NCI-H526 (cell line): ENCODE data around the gene DDR1.
"Not testable (repeated sequence)": the region's sequence is repeated elsewhere in the genome, so short reads cannot be mapped to it uniquely, and the experiment has no call there.

Source experiments
- DNase-seq, 2 experiments: peaks; one replicate each; lab custom pipeline; 2025; lab: John Stamatoyannopoulos, UW

Gene DDR1

DNA sequence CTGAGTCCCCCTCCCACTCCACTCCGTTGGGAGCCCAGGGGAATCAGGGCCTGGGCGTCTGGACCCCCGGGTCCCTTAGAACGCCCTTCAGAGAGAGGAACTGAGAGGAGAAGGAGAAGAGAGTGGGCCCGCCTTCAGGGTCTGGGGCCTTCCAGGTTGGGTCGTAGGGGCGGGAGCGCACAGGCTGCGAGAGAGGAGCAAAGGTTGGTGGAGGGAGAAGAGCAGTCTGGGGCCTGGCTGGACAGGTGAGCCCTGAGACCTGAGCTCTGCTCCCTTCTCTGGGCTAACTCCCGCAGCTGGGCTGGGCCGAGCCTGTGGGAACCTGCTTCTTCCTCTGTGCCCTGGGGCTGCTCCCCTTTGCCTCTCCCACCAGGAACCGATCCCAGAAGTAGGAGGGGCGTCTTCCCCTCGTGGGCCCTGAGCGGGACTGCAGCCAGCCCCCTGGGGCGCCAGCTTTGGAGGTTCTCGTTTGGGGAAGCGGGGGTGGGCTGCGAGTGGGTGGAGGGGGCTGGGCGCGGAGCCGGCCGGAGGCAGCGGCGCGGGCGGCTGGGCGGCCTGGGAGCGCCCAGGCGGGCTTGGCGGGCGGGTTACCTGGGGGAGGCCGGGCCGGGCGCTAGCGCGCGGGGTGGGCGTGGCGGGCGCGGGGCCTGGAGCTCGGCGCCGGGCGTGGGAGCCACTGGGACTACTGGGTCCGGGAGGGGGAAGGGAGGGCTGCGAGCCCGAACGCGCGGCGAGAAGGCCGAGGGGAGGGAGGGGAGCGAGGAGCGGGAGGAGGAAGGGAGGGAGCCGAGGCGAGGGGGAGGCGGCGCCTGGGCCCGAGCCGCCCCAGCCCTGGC, at the start of gene DDR1:
Gene DDR1, plus strand, starts transcription at position 835 of the 836 bp plus-strand sequence. CDS start 4,211 bp downstream, outside the sequence.
- peak; percentile 62 to 88 for DNase-seq

DNA sequence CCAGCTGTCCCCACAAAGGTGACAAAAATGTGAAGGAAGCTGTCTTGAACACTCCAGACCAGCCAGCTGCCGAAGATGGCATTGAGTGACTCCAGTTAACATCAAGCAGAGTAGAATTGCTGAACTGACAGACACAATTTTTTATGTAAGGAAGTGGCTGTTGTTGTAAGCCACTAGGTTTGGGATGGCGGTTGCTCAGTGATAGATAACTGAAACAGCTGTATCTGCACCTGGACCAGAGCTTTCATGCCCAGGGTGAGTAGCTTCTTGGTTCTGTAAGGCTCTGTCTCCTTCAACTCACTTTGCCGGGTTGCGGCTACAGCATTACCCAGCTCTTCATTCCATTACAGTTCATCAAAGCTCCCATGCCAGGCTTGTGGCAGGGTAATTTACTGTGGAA, 49.7 kb upstream of the DDR1 start:
- DNase-seq = no peak

DNA sequence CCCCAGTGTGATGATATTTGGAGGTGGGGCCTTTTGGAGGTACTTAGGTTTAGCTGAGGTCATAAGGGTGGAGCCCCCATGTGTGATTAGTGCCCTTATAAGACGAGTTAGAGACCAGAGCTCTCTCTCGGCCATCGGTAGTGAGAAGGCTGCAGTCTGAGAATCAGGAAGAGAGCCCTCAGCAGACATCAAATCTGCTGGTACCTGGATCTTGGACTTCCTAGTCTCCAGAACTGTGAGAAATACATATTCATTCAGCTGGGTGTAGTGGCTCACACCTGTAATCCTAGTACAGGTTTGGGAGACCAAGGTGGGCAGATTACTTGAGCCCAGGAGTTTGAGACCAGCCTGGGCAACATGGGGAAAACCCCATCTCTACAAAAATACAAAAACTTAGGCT, 48.7 kb upstream of the DDR1 start:
- no peak for DNase-seq

DNA sequence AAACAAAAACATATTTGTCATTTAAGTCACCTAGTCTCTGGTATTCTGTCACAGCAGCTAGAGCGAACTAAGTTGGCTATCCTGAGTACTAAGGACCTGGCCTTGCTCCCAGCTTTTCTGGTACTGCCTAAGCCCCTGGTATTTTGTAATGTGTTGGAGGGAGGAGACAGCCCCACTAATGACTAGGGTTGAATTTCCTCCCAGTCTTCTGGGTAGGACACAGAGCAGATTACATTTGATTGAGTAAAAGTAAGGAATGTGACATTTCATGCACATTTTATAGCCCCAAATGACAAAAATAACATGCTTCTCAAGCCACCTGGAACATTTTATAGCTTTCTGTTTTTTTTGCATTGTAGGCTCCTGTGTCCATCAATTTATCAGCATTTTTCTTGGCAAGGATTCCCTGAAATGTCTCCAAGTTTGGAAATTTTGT, 47.9 kb upstream of the DDR1 start:
- no peak for DNase-seq

DNA sequence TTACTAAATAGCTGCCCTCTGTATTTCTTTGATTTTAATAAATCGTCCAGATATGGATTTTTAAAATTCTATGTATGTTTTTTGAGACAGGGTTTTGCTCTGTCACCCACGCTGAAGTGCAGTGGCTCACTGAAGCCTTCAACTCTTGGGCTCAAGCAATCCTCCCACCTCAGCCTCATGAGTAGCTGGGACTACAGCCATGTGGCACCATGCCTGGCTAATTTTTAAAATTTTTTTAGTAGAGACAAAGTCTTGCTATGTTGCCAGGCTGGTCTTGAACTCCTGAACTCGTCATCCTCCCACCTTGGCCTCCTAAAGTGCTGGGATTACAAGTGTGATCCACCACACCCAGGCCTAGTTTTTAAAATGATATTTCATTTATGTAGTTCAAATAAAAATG, 47.4 kb upstream of the DDR1 start:
- DNase-seq = no peak

DNA sequence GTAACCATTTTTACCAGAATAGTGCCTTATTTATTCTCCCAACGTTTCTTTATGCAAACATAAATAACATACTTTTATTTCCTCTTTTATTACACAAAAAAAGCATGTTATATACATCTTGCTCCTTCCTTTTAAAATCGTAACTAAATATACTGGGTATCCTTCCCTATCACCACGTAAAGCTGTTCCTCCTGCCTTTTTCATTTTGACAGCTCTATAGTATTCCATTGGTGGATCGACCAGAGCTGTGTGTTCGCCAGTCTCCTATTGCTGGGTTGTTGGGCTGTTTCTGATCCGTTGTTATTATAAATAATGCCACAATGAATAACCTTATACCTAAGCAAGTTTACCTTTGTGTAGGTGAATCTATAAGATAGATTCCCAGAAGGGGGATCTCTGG, 46.9 kb upstream of the DDR1 start:
- no peak for DNase-seq

DNA sequence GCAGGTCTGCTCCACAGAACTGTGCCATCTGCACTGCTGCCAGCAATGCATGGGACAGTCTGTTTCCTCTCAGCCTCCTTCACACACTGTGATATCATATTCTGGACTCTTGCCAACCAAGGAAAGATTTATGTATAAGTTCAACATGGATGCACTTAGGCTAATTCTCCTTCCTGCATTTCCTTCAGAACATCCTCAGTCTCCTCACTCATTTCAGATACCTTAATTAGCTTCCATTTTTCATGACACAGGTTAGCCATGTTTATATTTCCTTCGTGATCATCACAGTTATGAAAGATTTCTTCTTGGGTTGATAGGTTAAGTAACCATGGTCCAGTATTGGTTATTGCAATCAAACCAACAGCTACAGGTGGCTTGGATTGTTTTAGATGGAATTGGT, 46.4 kb upstream of the DDR1 start:
- no peak for DNase-seq

DNA sequence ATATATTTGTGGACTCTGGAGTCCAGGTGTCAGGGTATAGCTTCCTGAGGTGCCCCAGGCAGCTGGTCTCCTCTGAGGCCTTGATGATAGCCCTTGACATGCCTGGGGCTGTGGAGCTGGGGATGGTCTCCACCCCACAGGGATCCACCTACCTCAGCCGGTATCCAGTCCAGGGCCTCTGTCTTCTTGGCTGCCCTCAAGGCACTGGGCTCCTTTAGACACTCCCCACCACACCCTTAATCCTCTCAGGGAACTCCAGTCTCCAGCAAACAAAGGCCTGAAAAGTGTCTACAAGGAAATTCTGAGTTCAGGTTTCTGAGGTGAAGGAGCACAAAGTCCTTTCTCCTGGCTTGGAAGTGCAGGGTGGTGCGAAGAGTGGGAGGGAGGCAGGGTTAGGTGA, 44.6 kb upstream of the DDR1 start:
- DNase-seq = no peak

DNA sequence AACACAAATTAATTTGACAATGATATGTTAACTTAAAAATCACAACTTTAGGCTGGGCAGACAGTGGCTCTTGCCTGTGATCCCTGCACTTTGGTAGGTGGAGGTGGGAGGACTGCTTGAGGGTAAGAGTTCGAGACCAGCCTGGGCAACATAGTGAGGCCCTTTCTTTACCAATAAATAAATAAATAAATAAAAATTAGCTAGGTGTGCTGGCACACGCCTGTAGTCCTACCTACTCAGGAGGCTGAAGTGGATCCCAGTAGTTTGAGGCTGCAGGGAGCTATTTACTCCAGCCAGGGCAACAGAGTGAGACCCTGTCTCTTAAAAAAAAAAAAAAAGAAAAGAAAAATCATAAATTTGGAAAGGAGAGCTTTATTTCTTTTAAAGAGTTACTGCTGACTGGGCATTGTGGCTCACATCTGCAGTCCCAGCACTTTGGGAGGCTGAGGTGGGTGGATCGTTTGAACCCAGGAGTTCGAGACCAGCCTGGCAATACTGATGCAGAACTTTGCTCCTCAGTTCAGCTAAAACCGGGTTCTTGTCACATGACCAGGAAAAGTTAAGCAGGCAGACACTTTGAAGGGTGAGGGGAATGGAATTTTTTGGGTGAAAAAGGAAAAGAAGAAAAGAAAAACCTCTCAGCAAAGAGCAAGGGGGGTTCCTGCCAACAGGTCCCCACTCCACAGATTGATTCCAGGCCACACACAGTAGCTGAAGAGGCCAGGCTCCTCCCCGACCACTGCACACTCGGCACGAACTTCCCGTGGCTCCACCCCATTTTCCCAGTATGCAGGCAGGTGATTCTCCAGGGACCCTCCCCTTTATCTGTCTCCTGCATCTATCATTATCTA, 44.0 kb upstream of the DDR1 start:
- DNase-seq = peak in 1 of 2 experiments; percentile 27

DNA sequence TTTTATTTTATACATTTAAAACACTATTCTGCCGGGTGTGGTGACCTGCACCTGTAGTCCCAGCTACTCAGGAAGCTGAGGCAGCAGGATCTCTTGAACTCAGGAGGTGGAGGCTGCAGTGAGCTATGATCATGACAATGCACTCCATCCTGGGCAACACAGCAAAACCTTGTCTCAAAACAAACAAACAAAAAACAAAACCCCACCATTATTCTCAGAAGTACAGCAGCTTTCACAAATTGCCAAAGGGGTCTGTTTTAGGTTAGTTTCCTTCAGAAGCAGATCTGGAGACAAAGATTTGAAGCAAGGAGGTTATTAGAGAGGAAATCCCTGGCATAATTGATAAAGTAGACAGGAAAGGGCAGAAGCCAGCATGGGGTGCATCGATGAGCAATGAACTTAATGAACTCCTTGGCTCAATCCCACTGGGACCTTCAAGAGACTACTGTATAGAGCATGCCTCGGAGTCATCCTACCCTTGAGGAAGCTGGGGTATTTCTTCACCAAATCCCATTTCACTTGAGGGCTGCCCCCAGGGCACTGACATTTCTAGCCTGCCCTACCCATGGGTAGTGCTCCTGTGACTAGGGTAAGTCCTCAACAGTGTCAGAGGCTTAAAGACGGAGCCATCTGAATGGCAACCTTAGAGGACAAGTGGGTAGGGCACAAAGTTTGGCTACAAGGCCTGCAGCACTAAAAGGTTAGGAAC, 43.2 kb upstream of the DDR1 start:
- DNase-seq = no peak

DNA sequence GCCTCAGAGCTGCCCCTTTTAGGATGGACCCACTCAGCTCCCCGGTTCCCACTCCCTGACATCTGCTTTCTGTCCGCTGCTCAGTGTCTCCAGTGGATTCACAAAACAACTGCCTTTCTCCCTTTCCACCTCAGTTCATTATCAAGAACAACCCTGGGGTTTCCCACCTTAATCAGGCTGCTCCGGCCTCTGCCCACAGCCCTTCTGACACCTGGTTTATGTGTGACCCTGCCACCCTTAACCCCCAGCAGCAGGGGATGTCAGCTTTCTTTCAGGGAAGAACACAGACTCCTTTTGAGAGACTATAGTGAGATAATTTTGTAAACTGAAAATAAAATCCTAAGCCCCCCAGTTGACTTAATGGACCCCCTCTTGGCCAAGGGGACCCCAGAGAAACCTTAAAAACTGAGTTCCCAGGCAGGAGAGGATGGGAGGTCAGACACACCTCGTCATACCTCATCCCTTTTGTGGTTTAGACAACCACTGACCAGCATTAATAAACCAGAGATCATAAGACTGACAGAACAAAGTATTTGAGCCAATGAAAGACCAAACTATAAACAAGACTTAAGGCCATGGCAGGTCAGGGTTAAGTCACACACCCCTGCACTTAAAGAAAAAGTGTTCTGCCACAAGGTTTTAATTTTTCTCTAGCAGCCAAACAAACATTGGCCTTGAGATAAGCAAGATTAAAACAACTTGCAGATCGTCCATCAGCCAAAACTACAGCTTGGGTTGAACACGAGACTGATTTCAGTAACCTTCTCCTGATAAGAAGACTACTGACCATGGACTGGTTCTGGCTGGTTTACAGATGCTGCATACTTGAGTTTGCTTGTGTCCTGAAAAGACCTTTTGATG, 42.4 kb upstream of the DDR1 start:
- no peak for DNase-seq

DNA sequence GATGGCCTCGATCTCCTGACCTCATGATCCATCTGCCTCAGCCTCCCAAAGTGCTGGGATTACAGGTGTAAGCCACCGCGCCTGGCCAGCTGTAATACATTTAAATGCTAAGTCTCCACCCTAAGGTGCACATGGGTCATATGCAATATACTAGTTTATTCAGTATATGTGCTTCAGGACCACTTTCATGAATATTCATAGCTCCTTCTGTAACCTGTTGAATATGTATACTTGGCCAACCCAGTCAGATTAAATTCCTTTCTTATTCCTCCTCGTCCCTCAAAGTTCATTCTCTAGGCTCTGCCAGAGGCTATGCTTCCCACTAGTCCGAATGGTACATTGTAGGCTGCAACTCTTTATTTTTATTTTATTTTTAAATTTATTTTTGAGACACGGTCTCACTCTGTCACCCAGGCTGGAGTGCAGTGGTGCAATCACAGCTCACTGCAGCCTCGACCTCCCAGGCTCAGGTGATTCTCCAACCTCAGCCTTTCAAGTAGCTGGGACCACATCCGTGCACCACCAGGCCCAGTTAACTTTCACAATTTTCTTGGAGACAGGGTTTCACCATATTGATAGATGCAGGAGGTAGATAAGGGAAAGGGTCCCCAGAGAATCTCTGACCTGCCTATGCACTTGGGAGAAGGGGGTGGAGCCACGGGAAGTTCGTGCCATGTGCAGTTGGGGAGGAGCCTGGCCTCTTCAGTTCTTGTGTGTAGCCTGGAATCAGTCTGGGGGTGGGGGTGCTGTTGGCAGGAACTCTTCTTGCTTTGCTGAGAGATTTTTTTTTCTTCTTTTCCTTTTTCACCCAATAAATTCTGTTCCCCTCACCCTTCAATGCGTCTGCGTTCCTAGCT, 41.3 kb upstream of the DDR1 start:
- no peak for DNase-seq

DNA sequence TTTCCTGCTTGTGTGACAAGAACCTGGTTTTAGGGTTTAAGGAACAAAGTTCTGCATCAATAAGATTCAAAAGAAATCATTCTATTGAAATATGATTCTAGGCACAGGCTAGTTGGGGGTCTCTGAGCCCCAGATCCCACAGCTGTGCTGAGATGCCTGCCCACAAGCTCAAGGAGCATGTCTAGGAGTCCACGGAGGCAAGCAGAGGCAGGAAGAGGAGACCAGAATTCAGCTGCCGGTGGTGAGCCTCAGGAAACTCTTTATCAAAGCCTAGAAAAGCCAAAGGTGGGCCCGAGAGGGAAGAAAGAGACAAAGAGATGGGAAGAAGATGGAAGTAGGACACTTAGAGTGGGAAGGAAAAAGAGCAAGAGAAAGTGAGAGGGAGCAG, 40.7 kb upstream of the DDR1 start:
- DNase-seq = no peak

DNA sequence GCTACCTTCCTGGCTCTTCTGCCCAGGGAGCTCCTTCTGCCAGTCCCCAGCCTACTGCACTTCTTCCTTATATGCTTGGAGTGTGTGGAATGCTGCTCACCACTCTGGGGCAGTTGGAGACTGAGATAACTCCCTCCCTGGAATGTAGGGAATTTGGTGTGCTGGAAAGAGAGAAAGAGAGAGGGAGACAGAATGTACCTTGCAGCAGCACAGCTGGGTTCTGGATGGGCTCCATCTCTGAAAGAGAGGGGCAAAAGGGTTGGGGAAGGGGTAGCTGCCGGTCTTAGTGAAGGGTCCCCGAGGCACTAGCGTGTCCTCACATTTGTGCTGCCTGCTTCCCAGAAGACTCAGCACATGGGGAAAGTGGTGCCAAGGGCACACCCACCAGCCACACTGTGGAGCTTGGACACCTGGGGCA, 40.2 kb upstream of the DDR1 start:
- no peak for DNase-seq

DNA sequence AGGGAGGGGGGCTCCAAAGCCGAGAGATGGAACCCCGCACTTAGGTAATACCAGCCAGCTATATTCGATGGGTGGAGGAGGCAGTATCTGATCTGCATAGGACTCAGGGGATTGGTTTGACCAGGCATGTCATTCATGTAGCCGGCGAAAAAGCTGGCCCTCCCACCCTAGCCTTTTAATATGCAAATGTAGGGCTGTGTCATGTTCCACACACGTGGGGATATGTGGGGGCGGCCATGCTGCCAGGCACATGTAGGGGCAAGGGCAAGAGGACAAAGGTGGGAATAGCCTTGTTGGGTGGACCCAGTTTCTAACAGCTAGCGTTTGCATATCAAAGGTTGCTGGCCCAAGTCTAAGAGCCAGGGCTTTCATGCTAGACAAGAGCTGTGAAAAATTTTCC, 39.1 kb upstream of the DDR1 start:
- DNase-seq = peak in 1 of 2 experiments; percentile 50

DNA sequence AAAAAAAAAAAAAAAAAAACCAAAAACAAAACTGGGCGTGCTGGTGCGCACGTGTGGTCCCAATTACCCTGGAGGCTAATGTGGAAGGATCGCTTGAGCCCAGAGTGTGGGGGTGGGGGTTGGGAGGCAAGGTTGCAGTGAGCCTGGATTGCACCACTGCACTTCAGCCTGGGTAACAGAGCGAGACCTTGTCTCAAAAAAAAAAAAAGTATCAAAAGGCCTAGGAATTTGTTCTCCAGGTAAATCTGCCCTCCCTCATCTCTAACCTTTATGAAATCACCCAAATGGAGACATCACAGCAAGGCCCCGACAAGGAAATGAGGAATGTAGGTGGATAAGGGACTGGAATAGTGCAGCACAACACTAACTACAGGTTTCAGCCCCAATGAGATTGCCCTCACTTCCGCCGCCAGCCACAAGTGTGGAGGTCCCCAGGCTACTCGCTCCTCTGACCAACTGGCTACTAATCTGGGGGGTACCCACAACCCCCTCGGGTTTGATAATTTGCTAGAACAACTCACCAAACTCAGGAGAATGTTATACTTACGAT, 36.8 kb upstream of the DDR1 start:
- no peak for DNase-seq

DNA sequence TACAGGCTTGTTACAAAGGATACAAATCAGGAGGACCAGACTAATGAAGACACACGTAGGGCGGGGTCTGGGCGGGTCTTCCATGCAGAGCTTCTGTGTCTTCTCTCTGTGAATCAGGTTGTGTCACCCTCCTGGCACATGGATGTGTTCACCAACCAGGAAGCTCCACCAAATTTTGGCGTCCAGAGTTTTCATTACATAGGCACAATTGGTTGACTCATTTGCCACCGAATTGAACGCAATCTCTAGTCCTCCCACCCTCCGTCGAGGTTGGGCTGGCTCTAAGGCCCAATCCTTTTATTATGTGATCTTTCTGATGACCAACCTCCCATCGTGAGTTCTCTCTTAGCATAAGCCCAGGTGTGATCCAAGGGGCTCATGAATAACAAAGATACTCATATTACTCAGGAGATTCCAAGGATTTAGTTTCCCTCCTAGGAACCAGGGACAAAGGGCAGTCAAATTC, 36.3 kb upstream of the DDR1 start:
- peak in 1 of 2 experiments; percentile 15 for DNase-seq

DNA sequence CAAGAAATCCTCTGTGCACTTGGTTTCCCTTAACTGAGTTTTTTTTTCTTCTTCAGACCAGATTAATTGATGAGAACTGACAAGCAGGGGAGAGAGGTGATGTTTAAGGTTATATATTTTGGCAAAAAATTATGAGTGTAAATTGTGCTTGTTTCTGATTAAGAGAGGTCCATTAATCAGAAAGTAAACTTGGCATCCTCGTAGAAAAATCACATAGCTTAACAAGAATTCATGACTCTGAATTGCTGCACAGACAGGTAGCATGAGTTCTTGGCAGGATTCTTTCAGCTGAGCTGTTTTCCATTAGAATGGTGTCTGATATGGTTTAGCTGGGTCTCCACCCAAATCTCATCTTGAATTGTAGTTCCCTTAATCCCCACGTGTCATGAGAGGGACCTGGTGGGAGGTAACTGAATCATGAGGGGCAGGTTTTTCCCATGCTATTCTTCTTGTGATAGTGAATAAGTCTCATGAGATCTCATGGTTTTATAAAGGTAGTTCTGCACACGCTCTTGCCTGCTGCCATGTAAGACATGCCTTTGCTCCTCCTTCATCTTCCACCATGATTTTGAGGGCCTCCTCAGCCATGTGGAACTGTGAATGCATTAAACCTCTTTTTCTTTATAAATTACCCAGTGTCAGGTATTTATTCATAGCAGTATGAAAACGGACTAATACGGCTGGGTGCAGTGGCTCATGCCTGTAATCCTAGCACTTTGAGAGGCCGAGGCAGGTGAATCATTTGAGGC, 34.2 kb upstream of the DDR1 start:
- no peak for DNase-seq

DNA sequence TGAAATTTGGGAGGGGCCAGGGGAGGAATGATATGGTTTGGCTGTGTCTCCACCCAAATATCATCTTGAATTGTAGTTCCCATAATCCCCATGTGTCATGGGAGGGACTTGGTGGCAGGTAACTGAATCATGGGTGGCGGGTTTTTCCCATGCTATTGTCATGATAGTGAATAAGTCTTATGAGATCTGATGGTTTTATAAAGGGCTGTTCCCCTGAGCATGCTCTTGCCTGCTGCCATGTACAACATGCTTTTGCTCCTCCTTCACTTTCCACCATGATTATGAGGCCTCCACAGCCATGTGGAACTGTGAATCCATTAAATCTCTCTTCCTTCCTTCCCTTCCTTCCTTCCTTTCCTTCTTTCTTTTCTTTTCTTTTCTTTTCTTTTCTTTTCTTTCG, 31.9 kb upstream of the DDR1 start:
- not testable (repeated sequence) for DNase-seq
